MCF 10A (cell line): ENCODE measurements around the gene C7orf57. TPM values are rescaled to one million over a fixed set of nuclear protein-coding genes. Genes with fewer than 3 reads are reported as not detected.

Experiments
- BruUV-seq: library from RNA; stranded (reverse); fragments of 400-500 nt; replicated peaks from 2 replicates; lab custom pipeline; 2021; lab: Mats Ljungman, UMichigan
- CTCF ChIA-PET: fragments of 300-600 bp; sonication (Branson Sonifier 250); formaldehyde crosslinking; extraction: SDS; loops from one replicate; lab custom pipeline; 2021; ENCODE audit warnings: antibody characterized with exemption, inconsistent platforms; lab: Yijun Ruan, JAX
- POLR2A ChIA-PET: fragments of 300-600, 350-650 bp; sonication (Branson Sonifier 250); formaldehyde crosslinking; extraction: SDS; loops from one replicate; lab custom pipeline; 2020; ENCODE audit warnings: antibody characterized with exemption, inconsistent platforms; lab: Yijun Ruan, JAX
- DNase-seq: peaks from one replicate; pipeline ENCODE4 v3.0.0-alpha.2; 2018; ENCODE audit not compliant: unreplicated experiment
- H3K27ac Mint-ChIP-seq: one replicate; pipeline ENCODE4 v1.8.0; 2022; ENCODE audit warnings: mild to moderate bottlenecking, low read depth, mixed read lengths; ENCODE audit not compliant: unreplicated experiment
- H3K27me3 Mint-ChIP-seq: one replicate; pipeline ENCODE4 v1.8.0; 2022; ENCODE audit warnings: mixed read lengths; ENCODE audit not compliant: insufficient read depth, unreplicated experiment
- H3K36me3 Mint-ChIP-seq: one replicate; pipeline ENCODE4 v1.8.0; 2022; ENCODE audit warnings: mild to moderate bottlenecking, moderate library complexity, mixed read lengths; ENCODE audit not compliant: insufficient read depth, unreplicated experiment
- H3K4me1 Mint-ChIP-seq: one replicate; pipeline ENCODE4 v1.8.0; 2022; ENCODE audit warnings: mixed read lengths; ENCODE audit not compliant: insufficient read depth, unreplicated experiment
- H3K4me3 Mint-ChIP-seq: one replicate; pipeline ENCODE4 v1.8.0; 2022; ENCODE audit warnings: mild to moderate bottlenecking, moderate library complexity, mixed read lengths; ENCODE audit not compliant: unreplicated experiment
- H3K9me3 Mint-ChIP-seq: one replicate; pipeline ENCODE4 v1.8.0; 2022; ENCODE audit warnings: mixed read lengths; ENCODE audit not compliant: unreplicated experiment
- CTCF ChIP-seq: fragments of 200-600 bp; IDR thresholded peaks from one replicate; pipeline ENCODE4 v1.8.0; 2022; ENCODE audit warnings: antibody characterized with exemption, mild to moderate bottlenecking; ENCODE audit not compliant: unreplicated experiment
- intact Hi-C: fragments of 100-400 bp; cut with micrococcal nuclease; formaldehyde crosslinking; loops from 2 replicates; pipeline ENCODE4 v1.14.1; 2022
- total RNA-seq: library from RNA; stranded (reverse); gene quantifications from 2 replicates; pipeline ENCODE4 v1.2.3, GENCODE V29; 2022

C7orf57 gene
- total RNA-seq, 1 experiment from 2014 or later: 0.37 TPM

- Mint-ChIP-seq H3K27me3 (no peaks in the 10 kb centered on the region), H3K9me3 (no peaks in the 10 kb centered on the region), H3K36me3 (no peaks in the 10 kb centered on the region), H3K4me3 (no peak overlapping the region), H3K4me1 (peaks cover 17% of the 10 kb centered on the region), H3K27ac (no peak overlapping the region)
- intact Hi-C loops: no loop called here
- DNase-seq: no peak
- BruUV-seq: no TSS peak
- no peak for TF ChIP-seq CTCF
- CTCF ChIA-PET: no interaction called here
- POLR2A ChIA-PET: no interaction called here
These were observed 3.6 kb downstream of the C7orf57 start for GRCh38 chr7:48038815-48039506.

GRCh38 chr7:48040944-48041652 lies 5.8 kb downstream of the C7orf57 start:
- DNase-seq: no peak

GRCh38 chr7:48041653-48041970 lies 6.3 kb downstream of the C7orf57 start:
- Mint-ChIP-seq H3K4me1 (peaks cover 17% of the 10 kb centered on the region), H3K4me3 (no peak overlapping the region), H3K27me3 (no peaks in the 10 kb centered on the region), H3K36me3 (no peaks in the 10 kb centered on the region), H3K27ac (no peak overlapping the region), H3K9me3 (no peaks in the 10 kb centered on the region)
- peak; percentile 24 for DNase-seq
- intact Hi-C loops: no loop called here
- CTCF ChIA-PET: interaction anchor here (0.6 to 2.0 kb wide), 5 partner anchors 43 to 113 kb away, joined by 3 to 6 read pairs (median 3); no protein-coding TSS in a partner anchor
- no TSS peak for BruUV-seq
- no peak for TF ChIP-seq CTCF
- POLR2A ChIA-PET: interaction anchor here (0.6 to 1.6 kb wide), 3 partner anchors 34 to 48 kb away, joined by 3 to 8 read pairs (median 4); partner anchors contain the start of gene UPP1

More at GRCh38 chr7:48040944-48041652, 5.8 kb downstream of the C7orf57 start:
- POLR2A ChIA-PET: interaction anchor here (0.6 to 1.6 kb wide), 3 partner anchors 35 to 49 kb away, joined by 3 to 8 read pairs (median 4); partner anchors contain the start of gene UPP1
- Mint-ChIP-seq H3K4me1 (peaks cover 17% of the 10 kb centered on the region), H3K4me3 (no peak overlapping the region), H3K27ac (no peak overlapping the region), H3K27me3 (no peaks in the 10 kb centered on the region), H3K36me3 (no peaks in the 10 kb centered on the region), H3K9me3 (no peaks in the 10 kb centered on the region)
- intact Hi-C loops: no loop called here
- CTCF ChIA-PET: interaction anchor here (0.6 to 2.0 kb wide), 7 partner anchors 35 to 582 kb away, joined by 3 to 6 read pairs (median 3); no protein-coding TSS in a partner anchor
- BruUV-seq: no TSS peak
- TF ChIP-seq CTCF: no peak

- Mint-ChIP-seq H3K4me3 (no peak overlapping the region), H3K27ac (no peak overlapping the region), H3K4me1 (peaks cover 17% of the 10 kb centered on the region), H3K27me3 (no peaks in the 10 kb centered on the region), H3K9me3 (no peaks in the 10 kb centered on the region), H3K36me3 (no peaks in the 10 kb centered on the region)
- POLR2A ChIA-PET: interaction anchor here (1.1 to 1.6 kb wide), 2 partner anchors 46 to 48 kb away, joined by 4 to 8 read pairs; partner anchors contain the start of gene UPP1
- CTCF ChIA-PET: interaction anchor here (1.2 to 2.0 kb wide), 2 partner anchors 64 to 68 kb away, joined by 4 to 6 read pairs; no protein-coding TSS in a partner anchor
- peak; percentile 54 for DNase-seq
- intact Hi-C loops: no loop called here
- no peak for TF ChIP-seq CTCF
- no TSS peak for BruUV-seq
These were observed 6.9 kb downstream of the C7orf57 start for GRCh38 chr7:48042216-48042615.
